Measurements from ENCODE around the gene BIRC7.

BIRC7 gene

GRCh38 chr20:63281742-63282665, 46.3 kb downstream of the BIRC7 start:
- DNase-seq (ENCODE audit: low read depth), result no peak

GRCh38 chr20:63282946-63283345, 47.2 kb downstream of the BIRC7 start:
- no peak for DNase-seq (ENCODE audit: low read depth)

GRCh38 chr20:63283397-63284082, 47.8 kb downstream of the BIRC7 start:
- no peak for DNase-seq (ENCODE audit: low read depth)

- DNase-seq (ENCODE audit: low read depth), result no peak
These were observed 48.4 kb downstream of the BIRC7 start for GRCh38 chr20:63284083-63284440.

- no peak for DNase-seq (ENCODE audit: low read depth)
These were observed 48.8 kb downstream of the BIRC7 start for GRCh38 chr20:63284544-63284949.

- no peak for DNase-seq (ENCODE audit: low read depth)
These were observed 49.3 kb downstream of the BIRC7 start for GRCh38 chr20:63284981-63285524.

GRCh38 chr20:63285636-63286615, 50.2 kb downstream of the BIRC7 start:
- no peak for DNase-seq (ENCODE audit: low read depth)

- DNase-seq (ENCODE audit: low read depth), result no peak
These were observed 51.3 kb downstream of the BIRC7 start for GRCh38 chr20:63286781-63287696.

- DNase-seq (ENCODE audit: low read depth), result no peak
These were observed 52.2 kb downstream of the BIRC7 start for GRCh38 chr20:63287697-63288580.

- no peak for DNase-seq (ENCODE audit: low read depth)
These were observed 53.0 kb downstream of the BIRC7 start for GRCh38 chr20:63288581-63289251.

- DNase-seq (ENCODE audit: low read depth), result no peak
These were observed 53.8 kb downstream of the BIRC7 start for GRCh38 chr20:63289311-63290135.
